K562 (cell line): ENCODE data around the gene CACNA2D2. TPM values are rescaled to one million over a fixed set of nuclear protein-coding genes. Genes with fewer than 3 reads are reported as not detected.

Experiments
- CBFB ChIP-seq: sonication (generic); formaldehyde crosslinking; IDR thresholded peaks from 2 replicates; pipeline ENCODE4 v1.4.0; 2020; ENCODE audit warnings: mild to moderate bottlenecking, missing genetic modification reagents
- DMBX1 ChIP-seq: fragments of 250-450 bp; sonication (Bioruptor Pico); IDR thresholded peaks from 2 replicates; pipeline ENCODE4 v1.8.0; 2022; ENCODE audit warnings: inconsistent platforms, mild to moderate bottlenecking, moderate library complexity, borderline replicate concordance
- HNRNPLL ChIP-seq: fragments of 200-400 bp; formaldehyde crosslinking; IDR thresholded peaks from 2 replicates; pipeline ENCODE4 v1.6.1; 2017; ENCODE audit warnings: low read length, low read depth, mild to moderate bottlenecking; ENCODE audit not compliant: poor library complexity, severe bottlenecking
- KLF6 ChIP-seq: fragments of 250-450 bp; sonication (Bioruptor Pico); IDR thresholded peaks from 2 replicates; pipeline ENCODE4 v1.4.0; 2020; ENCODE audit warnings: mild to moderate bottlenecking, moderate library complexity, borderline replicate concordance
- MYBL2 ChIP-seq, 2 experiments: fragments of 450-650 bp in 1 of 2; sonication (generic) in 1 of 2; formaldehyde crosslinking in 1 of 2; IDR thresholded peaks; 2 replicates each; pipeline versions ENCODE4 v1.6.1 to v1.8.1; 2017 to 2022; ENCODE audit warnings: borderline replicate concordance in 1 of 2, inconsistent platforms in 1 of 2, low read depth in 1 of 2, mild to moderate bottlenecking in 1 of 2, missing genetic modification reagents in 1 of 2, moderate library complexity in 1 of 2
- NR4A1 ChIP-seq, 2 experiments: fragments of 250-450 bp in 1 of 2; fragments of 450-650 bp in 1 of 2; sonication (Bioruptor Pico) in 1 of 2; IDR thresholded peaks; 2 replicates each; pipeline versions ENCODE4 v1.4.0 to v1.6.1; 2016 to 2020; ENCODE audit warnings: mild to moderate bottlenecking in 2 of 2, missing compliant biosample characterization in 1 of 2, missing genetic modification characterization in 1 of 2, moderate library complexity in 1 of 2
- PRMT5 ChIP-seq: sonication (generic); formaldehyde crosslinking; IDR thresholded peaks from 2 replicates; pipeline ENCODE4 v1.5.0; 2020; ENCODE audit warnings: missing genetic modification reagents
- RBM14 ChIP-seq: fragments of 200-400 bp; formaldehyde crosslinking; IDR thresholded peaks from 2 replicates; pipeline ENCODE4 v1.6.1; 2018; ENCODE audit warnings: low read depth, mild to moderate bottlenecking, low read length, moderate library complexity, borderline replicate concordance; ENCODE audit not compliant: insufficient read depth
- SPI1 ChIP-seq: IDR thresholded peaks from 2 replicates; pipeline ENCODE4 v1.6.1; 2011; ENCODE audit warnings: low read depth, low read length, control low read depth, borderline replicate concordance
- SRSF9 ChIP-seq: fragments of 200-400 bp; formaldehyde crosslinking; IDR thresholded peaks from 2 replicates; pipeline ENCODE4 v1.6.1; 2017; ENCODE audit warnings: low read depth, low read length, borderline replicate concordance
- WHSC1 ChIP-seq: IDR thresholded peaks from one replicate; pipeline ENCODE4 v1.6.1; 2012; ENCODE audit warnings: low read length, control low read depth, inconsistent platforms
- ZNF140 ChIP-seq: fragments of 250-450 bp; sonication (Bioruptor Pico); IDR thresholded peaks from 2 replicates; pipeline ENCODE4 v1.8.0; 2021; ENCODE audit warnings: moderate library complexity, mild to moderate bottlenecking, inconsistent platforms
- ZNF316 ChIP-seq: fragments of 450-650 bp; IDR thresholded peaks from 2 replicates; pipeline ENCODE4 v1.6.1; 2016
- ZNF444 ChIP-seq: fragments of 250-450 bp; sonication (Bioruptor Pico); IDR thresholded peaks from 2 replicates; pipeline ENCODE4 v1.4.0; 2020; ENCODE audit warnings: mild to moderate bottlenecking, moderate library complexity
- ZNF507 ChIP-seq: conservative IDR thresholded peaks from 2 replicates; pipeline ENCODE4 v1.6.1; 2017; ENCODE audit warnings: missing genetic modification characterization, missing compliant biosample characterization
- polyA plus RNA-seq, 8 experiments: library from polyadenylated mRNA; depleted of rRNA in 4 of 8; stranded (reverse) in 5 of 8; unstranded in 3 of 8; fragments of >200 nt; fragmentation: Nextera tagmentation in 2 of 8; fragmentation: Illumina TruSeq in 1 of 8; extraction: Ambion mirVana in 2 of 8; extraction: Trizol in 1 of 8; gene quantifications; 2 replicates each; pipeline versions ENCODE4 v1.2.1 to v1.2.3, GENCODE V29; 2011 to 2014; ENCODE audit warnings: inconsistent platforms in 1 of 8, missing spikeins in 1 of 8
- total RNA-seq, 7 experiments: library from RNA; depleted of rRNA in 6 of 7; stranded (reverse); fragments of >200 nt in 6 of 7; fragmentation: Illumina TruSeq in 2 of 7; extraction: Trizol in 2 of 7; gene quantifications; 2 replicates each; pipeline versions ENCODE4 v1.2.1 to v1.2.3, GENCODE V29; 2011 to 2021; ENCODE audit warnings: low replicate concordance in 1 of 7
- TF ChIP-seq, protein P1 (sequence below): conservative IDR thresholded peaks from 2 replicates; pipeline ENCODE4 v1.6.1; 2011; ENCODE audit warnings: low read depth, mild to moderate bottlenecking, low read length; ENCODE audit not compliant: control insufficient read depth
- TF ChIP-seq, protein P2 (sequence below): fragments of 250-450 bp; sonication (Bioruptor Pico); IDR thresholded peaks from 2 replicates; pipeline ENCODE4 v1.8.0; 2021; ENCODE audit warnings: borderline replicate concordance, mild to moderate bottlenecking, moderate library complexity; ENCODE audit not compliant: poor library complexity, severe bottlenecking
- TF ChIP-seq, protein P3 (sequence below): fragments of 150-350 bp; IDR thresholded peaks from 2 replicates; pipeline ENCODE4 v1.6.1; 2014; ENCODE audit warnings: low read depth, mild to moderate bottlenecking, low read length, borderline replicate concordance

Gene CACNA2D2
- total and polyA plus RNA-seq, 9 of the 15 experiments (the other 6 are each of a cell fraction or from before 2014, with no cell fraction given), result 0.11 to 0.58 (median 0.36) TPM; not detected in 2

DNA sequence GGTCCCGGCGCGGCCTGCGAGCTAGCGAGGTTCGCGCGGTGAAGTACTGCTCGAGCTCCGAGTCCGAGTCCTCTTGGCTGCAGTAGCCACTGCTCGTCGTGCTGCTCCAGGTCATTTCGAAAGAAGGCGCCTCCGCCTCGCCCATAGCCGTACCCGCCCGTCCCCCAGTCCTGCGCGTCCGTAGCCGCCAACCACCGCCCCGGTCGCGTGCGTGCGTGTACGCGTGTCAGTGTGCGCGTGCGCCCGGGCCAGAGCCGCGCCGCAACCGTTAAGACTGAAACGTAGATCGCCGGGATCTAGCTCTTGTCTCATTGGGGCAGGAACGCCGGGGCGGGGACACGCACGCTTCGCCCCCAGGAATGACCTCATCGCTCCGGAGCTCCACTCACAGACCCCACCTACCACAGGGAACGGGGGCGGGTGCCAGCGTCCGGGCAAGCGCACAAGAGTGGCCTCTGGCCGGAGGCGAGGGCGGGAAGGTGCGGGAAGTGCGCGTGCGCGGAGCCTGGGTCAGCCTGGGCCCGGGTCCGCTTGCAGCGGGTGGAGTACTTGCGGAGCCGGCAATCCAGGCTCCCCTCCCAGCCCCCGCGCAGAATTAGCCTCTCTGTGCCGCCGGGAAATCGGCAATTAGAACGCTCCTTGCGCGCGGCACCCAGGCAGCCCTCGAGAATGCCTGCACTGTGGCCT is 166.1 kb downstream of the CACNA2D2 start (continued):
- TF ChIP-seq ZNF140 (no peak), MYBL2 (IDR thresholded peaks at IDR 0.05; ENCODE audit: low read depth) (peak; percentile 85), MYBL2 (CRISPR knock-in tag; IDR thresholded peaks at IDR 0.05; ENCODE audit: borderline replicate concordance) (no peak), PRMT5 (CRISPR knock-in tag) (no peak), KLF6 (0 out of 2 replicates have a peak, but pooled peaks have one; percentile 32), HNRNPLL (peak; percentile 55), CBFB (CRISPR knock-in tag) (no peak), ZNF507 (tag) (no peak), ZNF316 (no peak), SPI1 (no peak), WHSC1 (no peak), RBM14 (no peak), NR4A1 (CRISPR knock-in tag; IDR thresholded peaks at IDR 0.05) (no peak), NR4A1 (tag; IDR thresholded peaks at IDR 0.05) (no peak), DMBX1 (CRISPR knock-in tag) (no peak), SRSF9 (no peak), ZNF444 (CRISPR knock-in tag) (no peak)
- TF ChIP-seq, protein P1, sequence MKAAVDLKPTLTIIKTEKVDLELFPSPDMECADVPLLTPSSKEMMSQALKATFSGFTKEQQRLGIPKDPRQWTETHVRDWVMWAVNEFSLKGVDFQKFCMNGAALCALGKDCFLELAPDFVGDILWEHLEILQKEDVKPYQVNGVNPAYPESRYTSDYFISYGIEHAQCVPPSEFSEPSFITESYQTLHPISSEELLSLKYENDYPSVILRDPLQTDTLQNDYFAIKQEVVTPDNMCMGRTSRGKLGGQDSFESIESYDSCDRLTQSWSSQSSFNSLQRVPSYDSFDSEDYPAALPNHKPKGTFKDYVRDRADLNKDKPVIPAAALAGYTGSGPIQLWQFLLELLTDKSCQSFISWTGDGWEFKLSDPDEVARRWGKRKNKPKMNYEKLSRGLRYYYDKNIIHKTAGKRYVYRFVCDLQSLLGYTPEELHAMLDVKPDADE, result no peak
- TF ChIP-seq, protein P2, sequence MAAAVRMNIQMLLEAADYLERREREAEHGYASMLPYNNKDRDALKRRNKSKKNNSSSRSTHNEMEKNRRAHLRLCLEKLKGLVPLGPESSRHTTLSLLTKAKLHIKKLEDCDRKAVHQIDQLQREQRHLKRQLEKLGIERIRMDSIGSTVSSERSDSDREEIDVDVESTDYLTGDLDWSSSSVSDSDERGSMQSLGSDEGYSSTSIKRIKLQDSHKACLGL (CRISPR knock-in tag), result no peak
- TF ChIP-seq, protein P3, sequence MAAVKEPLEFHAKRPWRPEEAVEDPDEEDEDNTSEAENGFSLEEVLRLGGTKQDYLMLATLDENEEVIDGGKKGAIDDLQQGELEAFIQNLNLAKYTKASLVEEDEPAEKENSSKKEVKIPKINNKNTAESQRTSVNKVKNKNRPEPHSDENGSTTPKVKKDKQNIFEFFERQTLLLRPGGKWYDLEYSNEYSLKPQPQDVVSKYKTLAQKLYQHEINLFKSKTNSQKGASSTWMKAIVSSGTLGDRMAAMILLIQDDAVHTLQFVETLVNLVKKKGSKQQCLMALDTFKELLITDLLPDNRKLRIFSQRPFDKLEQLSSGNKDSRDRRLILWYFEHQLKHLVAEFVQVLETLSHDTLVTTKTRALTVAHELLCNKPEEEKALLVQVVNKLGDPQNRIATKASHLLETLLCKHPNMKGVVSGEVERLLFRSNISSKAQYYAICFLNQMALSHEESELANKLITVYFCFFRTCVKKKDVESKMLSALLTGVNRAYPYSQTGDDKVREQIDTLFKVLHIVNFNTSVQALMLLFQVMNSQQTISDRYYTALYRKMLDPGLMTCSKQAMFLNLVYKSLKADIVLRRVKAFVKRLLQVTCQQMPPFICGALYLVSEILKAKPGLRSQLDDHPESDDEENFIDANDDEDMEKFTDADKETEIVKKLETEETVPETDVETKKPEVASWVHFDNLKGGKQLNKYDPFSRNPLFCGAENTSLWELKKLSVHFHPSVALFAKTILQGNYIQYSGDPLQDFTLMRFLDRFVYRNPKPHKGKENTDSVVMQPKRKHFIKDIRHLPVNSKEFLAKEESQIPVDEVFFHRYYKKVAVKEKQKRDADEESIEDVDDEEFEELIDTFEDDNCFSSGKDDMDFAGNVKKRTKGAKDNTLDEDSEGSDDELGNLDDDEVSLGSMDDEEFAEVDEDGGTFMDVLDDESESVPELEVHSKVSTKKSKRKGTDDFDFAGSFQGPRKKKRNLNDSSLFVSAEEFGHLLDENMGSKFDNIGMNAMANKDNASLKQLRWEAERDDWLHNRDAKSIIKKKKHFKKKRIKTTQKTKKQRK, result no peak
